COR-L47 (cell line): ENCODE results near the gene WNT7A.
"Not testable (repeated sequence)": the region's sequence is repeated elsewhere in the genome, so short reads cannot be mapped to it uniquely, and the experiment has no call there.

Source experiments
- DNase-seq: peaks from one replicate; lab custom pipeline; 2025; lab: John Stamatoyannopoulos, UW

WNT7A gene

GRCh38 chr3:13865581-13865980 lies 14.3 kb downstream of the WNT7A start:
- no peak for DNase-seq

GRCh38 chr3:13865106-13865505 lies 14.8 kb downstream of the WNT7A start:
- DNase-seq = no peak

GRCh38 chr3:13863965-13864595 lies 15.8 kb downstream of the WNT7A start:
- DNase-seq = no peak

- DNase-seq = no peak
Measured at GRCh38 chr3:13863382-13863952, 16.4 kb downstream of the WNT7A start.

GRCh38 chr3:13861461-13861860 lies 18.4 kb downstream of the WNT7A start:
- no peak for DNase-seq

GRCh38 chr3:13860001-13860400 lies 19.9 kb downstream of the WNT7A start:
- DNase-seq = no peak

- DNase-seq = no peak
Measured at GRCh38 chr3:13858768-13859520, 20.9 kb downstream of the WNT7A start.

- no peak for DNase-seq
Measured at GRCh38 chr3:13857702-13858380, 22.0 kb downstream of the WNT7A start.

GRCh38 chr3:13856628-13857027 lies 23.2 kb downstream of the WNT7A start:
- not testable (repeated sequence) for DNase-seq

GRCh38 chr3:13856006-13856405 lies 23.9 kb downstream of the WNT7A start:
- no peak for DNase-seq

GRCh38 chr3:13854492-13854891 lies 25.4 kb downstream of the WNT7A start:
- DNase-seq = no peak

- DNase-seq = no peak
Measured at GRCh38 chr3:13853978-13854296, 25.9 kb downstream of the WNT7A start.

- no peak for DNase-seq
Measured at GRCh38 chr3:13853256-13853977, 26.5 kb downstream of the WNT7A start.

GRCh38 chr3:13852638-13853009 lies 27.2 kb downstream of the WNT7A start:
- no peak for DNase-seq

GRCh38 chr3:13851997-13852637 lies 27.8 kb downstream of the WNT7A start:
- DNase-seq = no peak

- DNase-seq = no peak
Measured at GRCh38 chr3:13851091-13851849, 28.6 kb downstream of the WNT7A start.

- no peak for DNase-seq
Measured at GRCh38 chr3:13850161-13850945, 29.5 kb downstream of the WNT7A start.

- DNase-seq = no peak
Measured at GRCh38 chr3:13849018-13849417, 30.9 kb downstream of the WNT7A start.

GRCh38 chr3:13846716-13847570 lies 32.9 kb downstream of the WNT7A start:
- DNase-seq = no peak
